Measurements from ENCODE around the gene JAZF1. TPM values are rescaled to one million over a fixed set of nuclear protein-coding genes. Genes with fewer than 3 reads are reported as not detected.

The JAZF1 gene
- total and polyA plus RNA-seq, 2 donors: 3.9 to 14.5 TPM

DNA sequence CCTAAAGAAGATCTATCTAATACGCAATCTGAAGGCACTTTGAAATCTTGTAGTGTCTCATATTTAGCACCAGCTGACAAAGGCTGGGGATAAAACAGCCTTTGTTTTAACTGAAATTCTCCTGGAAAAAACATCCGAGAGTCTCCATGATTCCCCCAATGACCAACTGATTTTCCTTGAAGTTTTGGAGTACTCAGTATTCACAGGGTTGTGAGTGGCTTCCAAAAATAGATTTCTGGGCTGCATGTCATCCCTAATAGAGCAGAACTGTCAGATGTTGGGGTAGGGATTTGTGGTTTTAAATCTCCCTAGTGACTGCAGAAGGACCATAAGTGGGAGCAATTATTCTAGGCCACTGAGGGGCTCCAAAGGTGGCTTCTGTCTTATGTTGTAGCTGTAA is 234.2 kb downstream of the JAZF1 start:
- Histone ChIP-seq H3K27me3 (ENCODE audit: control insufficient read depth in 2 of 2, insufficient read depth in 1 of 2, low read length in 1 of 2) (no peaks in the 10 kb centered on the region), H3K4me3 (ENCODE audit: low read length in 2 of 2) (no peak overlapping the region), H3K27ac (ENCODE audit: low read depth in 1 of 2, low read length in 1 of 2) (no peak overlapping the region), H3K4me1 (ENCODE audit: control insufficient read depth in 2 of 2, insufficient read depth in 2 of 2, low read length in 2 of 2) (no peaks in the 10 kb centered on the region), H3K9me3 (ENCODE audit: control insufficient read depth in 2 of 2, insufficient read depth in 1 of 2, low read length in 1 of 2) (no peaks in the 10 kb centered on the region), H3K36me3 (ENCODE audit: control insufficient read depth in 2 of 2, insufficient read depth in 2 of 2, low read length in 1 of 2) (no peaks in the 10 kb centered on the region)
- no peak for DNase-seq (ENCODE audit: low read depth in 6 of 9, low spot score in 9 of 9)
- 99% methylated on average over 2 of the region's 2 CpGs for WGBS

DNA sequence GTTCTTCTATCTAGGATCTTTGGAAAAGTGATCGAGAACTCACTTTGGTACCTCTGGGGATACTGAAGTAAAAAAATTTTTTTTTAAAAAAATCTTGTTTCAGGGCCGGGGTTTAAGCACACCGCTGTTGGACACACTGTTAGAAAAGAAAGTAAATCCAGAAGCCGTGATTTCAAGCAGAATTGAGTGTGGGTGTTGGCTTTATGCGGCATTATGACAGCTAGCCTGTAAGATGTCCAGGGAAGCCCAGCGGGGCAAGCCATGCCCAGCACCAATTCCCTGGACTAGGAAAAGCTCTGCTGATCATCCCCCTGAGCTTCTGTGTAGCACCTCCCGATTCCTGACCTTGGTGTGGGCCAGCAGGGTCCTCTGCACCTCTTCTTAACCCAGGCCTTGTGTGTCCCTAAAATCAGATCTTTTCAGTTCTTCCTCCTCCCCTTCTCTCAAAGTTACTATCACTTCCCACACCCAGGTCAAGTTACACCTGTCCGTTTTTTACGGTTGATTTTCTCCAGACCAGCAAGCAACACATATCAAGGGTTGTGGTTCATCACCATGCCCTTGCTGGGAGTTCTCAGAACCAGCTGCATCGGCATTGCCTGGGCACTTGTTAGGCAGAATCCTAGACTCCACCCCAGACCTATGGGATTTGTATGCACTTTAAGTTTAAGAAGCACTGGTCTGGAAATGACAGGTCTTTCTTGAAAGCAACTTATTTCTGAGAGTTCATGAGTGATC is 235.4 kb downstream of the JAZF1 start:
- no peak overlapping the region for H3K4me3 ChIP-seq (ENCODE audit: low read length in 2 of 2)
- H3K9me3 ChIP-seq (ENCODE audit: control insufficient read depth in 2 of 2, insufficient read depth in 1 of 2, low read length in 1 of 2): peaks cover 0 to 2% of the 10 kb centered on the region in 2 donors
- no peak overlapping the region for H3K27ac ChIP-seq (ENCODE audit: low read depth in 1 of 2, low read length in 1 of 2)
- 96% methylated on average over 10 of the region's 10 CpGs for WGBS
- no peaks in the 10 kb centered on the region for H3K27me3 ChIP-seq (ENCODE audit: control insufficient read depth in 2 of 2, insufficient read depth in 1 of 2, low read length in 1 of 2)
- H3K4me1 ChIP-seq (ENCODE audit: control insufficient read depth in 2 of 2, insufficient read depth in 2 of 2, low read length in 2 of 2): no peaks in the 10 kb centered on the region
- no peak for DNase-seq (ENCODE audit: low read depth in 6 of 9, low spot score in 9 of 9)
- H3K36me3 ChIP-seq (ENCODE audit: control insufficient read depth in 2 of 2, insufficient read depth in 2 of 2, low read length in 1 of 2): no peaks in the 10 kb centered on the region

DNA sequence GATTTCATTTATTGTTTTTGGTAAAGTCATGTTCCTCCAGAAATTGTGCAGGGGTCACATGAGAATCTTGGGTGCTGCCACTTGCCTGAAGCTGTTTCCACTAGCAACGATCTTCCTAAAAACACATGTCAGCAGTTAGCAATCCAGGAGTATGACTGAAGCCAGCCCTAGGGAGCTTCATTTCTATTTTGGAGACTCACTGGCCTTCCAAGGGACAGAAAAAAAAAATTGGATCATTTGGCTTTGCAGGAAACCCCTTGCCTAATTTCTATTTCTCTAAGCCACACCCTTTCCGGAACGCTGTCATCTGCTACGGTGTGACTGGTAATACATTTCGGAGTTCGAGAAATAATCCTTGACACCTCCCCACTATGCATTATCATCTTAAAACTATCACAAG is 236.0 kb downstream of the JAZF1 start:
- Histone ChIP-seq H3K27ac (ENCODE audit: low read depth in 1 of 2, low read length in 1 of 2) (no peak overlapping the region), H3K36me3 (ENCODE audit: control insufficient read depth in 2 of 2, insufficient read depth in 2 of 2, low read length in 1 of 2) (no peaks in the 10 kb centered on the region), H3K9me3 (ENCODE audit: control insufficient read depth in 2 of 2, insufficient read depth in 1 of 2, low read length in 1 of 2) (peaks cover 0 to 4% of the 10 kb centered on the region in 2 donors), H3K4me3 (ENCODE audit: low read length in 2 of 2) (no peak overlapping the region), H3K27me3 (ENCODE audit: control insufficient read depth in 2 of 2, insufficient read depth in 1 of 2, low read length in 1 of 2) (no peaks in the 10 kb centered on the region), H3K4me1 (ENCODE audit: control insufficient read depth in 2 of 2, insufficient read depth in 2 of 2, low read length in 2 of 2) (no peaks in the 10 kb centered on the region)
- no peak for DNase-seq (ENCODE audit: low read depth in 6 of 9, low spot score in 9 of 9)
- 94% methylated on average over 6 of the region's 6 CpGs for WGBS

DNA sequence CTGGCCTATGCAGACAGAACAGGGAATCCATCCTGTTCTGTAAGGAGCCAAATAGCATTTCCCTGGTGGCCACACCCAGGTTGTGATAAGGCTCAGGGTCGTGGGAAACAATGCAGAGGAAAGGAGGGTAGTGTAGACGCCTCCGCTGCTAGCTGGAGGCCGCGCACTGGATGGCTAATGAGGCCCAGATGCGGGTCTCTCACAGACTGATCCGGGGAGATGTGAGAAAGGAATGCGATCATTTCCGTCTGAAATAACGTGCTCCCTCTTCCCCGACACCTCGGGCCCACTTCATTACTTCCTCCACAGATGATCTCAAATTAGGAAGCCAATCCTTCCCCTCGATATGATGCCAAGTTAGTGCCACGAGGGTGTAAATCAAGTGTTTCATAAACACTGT is 237.4 kb downstream of the JAZF1 start:
- H3K27ac ChIP-seq (ENCODE audit: low read depth in 1 of 2, low read length in 1 of 2): no peak overlapping the region
- WGBS: 93% methylated on average over 14 of the region's 14 CpGs
- no peak overlapping the region for H3K4me3 ChIP-seq (ENCODE audit: low read length in 2 of 2)
- peaks cover 0 to 4% of the 10 kb centered on the region in 2 donors for H3K9me3 ChIP-seq (ENCODE audit: control insufficient read depth in 2 of 2, insufficient read depth in 1 of 2, low read length in 1 of 2)
- no peak for DNase-seq (ENCODE audit: low read depth in 6 of 9, low spot score in 9 of 9)
- H3K4me1 ChIP-seq (ENCODE audit: control insufficient read depth in 2 of 2, insufficient read depth in 2 of 2, low read length in 2 of 2): no peaks in the 10 kb centered on the region
- H3K36me3 ChIP-seq (ENCODE audit: control insufficient read depth in 2 of 2, insufficient read depth in 2 of 2, low read length in 1 of 2): no peaks in the 10 kb centered on the region
- no peaks in the 10 kb centered on the region for H3K27me3 ChIP-seq (ENCODE audit: control insufficient read depth in 2 of 2, insufficient read depth in 1 of 2, low read length in 1 of 2)

DNA sequence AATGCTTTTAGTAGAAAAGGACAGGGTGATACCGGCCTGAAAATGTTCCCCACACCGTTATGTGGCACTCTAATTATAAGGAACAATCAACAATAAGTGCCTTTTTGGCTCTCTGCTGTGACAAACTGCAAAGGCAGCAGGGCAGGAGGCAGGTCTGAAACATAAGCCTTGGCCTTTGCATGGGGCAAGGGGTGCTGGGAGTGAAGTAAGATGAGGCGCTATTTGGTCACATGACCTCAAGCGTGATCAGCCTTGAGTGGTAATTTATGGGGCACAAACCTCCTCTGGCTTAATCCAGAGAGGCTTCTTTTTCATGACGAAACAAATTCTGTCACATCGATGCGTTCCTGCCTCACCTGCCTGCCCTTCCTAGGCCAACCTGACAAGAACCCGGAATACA is 237.9 kb downstream of the JAZF1 start:
- H3K4me3 ChIP-seq (ENCODE audit: low read length in 2 of 2): no peak overlapping the region
- no peak overlapping the region for H3K27ac ChIP-seq (ENCODE audit: low read depth in 1 of 2, low read length in 1 of 2)
- H3K9me3 ChIP-seq (ENCODE audit: control insufficient read depth in 2 of 2, insufficient read depth in 1 of 2, low read length in 1 of 2): peaks cover 0 to 4% of the 10 kb centered on the region in 2 donors
- no peaks in the 10 kb centered on the region for H3K36me3 ChIP-seq (ENCODE audit: control insufficient read depth in 2 of 2, insufficient read depth in 2 of 2, low read length in 1 of 2)
- WGBS: 98% methylated on average over 8 of the region's 8 CpGs
- no peaks in the 10 kb centered on the region for H3K27me3 ChIP-seq (ENCODE audit: control insufficient read depth in 2 of 2, insufficient read depth in 1 of 2, low read length in 1 of 2)
- no peaks in the 10 kb centered on the region for H3K4me1 ChIP-seq (ENCODE audit: control insufficient read depth in 2 of 2, insufficient read depth in 2 of 2, low read length in 2 of 2)
- no peak for DNase-seq (ENCODE audit: low read depth in 6 of 9, low spot score in 9 of 9)

DNA sequence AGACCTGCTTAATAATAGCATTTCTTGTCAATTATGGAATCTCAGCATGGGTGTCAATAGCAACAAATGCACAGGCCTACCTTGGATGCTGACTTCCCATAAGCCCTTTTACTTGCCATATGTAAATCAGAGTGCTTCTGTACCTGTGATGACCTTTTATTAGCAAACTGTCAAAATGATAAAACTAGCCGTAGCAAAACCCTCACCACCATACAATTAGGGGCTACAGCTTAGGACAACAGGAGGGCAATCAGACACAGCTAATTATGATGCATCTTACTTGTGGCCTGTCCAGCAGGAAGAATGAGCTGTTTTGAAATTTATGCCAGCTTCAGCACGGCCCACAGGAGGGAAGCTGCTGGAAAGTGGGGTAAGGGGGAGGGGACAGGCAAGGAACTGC is 239.1 kb downstream of the JAZF1 start:
- WGBS: 96% methylated on average over 2 of the region's 2 CpGs

DNA sequence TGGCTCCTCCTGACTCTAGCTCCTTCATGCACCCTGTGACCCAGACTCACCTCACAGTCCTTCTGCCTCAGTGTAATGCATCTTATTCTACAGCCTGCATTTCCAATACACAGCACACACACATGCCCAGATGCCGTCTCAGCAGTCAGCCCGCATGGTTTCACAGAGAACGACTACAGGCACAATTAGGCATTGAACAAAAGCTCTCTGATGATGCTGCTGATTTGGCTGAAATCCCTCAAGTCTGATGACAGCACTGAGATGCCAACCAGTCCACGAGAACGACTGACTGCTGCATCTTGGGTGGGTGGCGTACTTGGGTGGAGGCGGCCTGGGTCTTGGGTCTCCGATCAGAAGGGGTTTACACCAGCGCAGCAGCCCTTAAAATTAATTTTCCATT is 240.3 kb downstream of the JAZF1 start:
- no peak overlapping the region for H3K27ac ChIP-seq (ENCODE audit: low read depth in 1 of 2, low read length in 1 of 2)
- no peak for DNase-seq (ENCODE audit: low read depth in 6 of 9, low spot score in 9 of 9)
- no peaks in the 10 kb centered on the region for H3K36me3 ChIP-seq (ENCODE audit: control insufficient read depth in 2 of 2, insufficient read depth in 2 of 2, low read length in 1 of 2)
- no peaks in the 10 kb centered on the region for H3K4me1 ChIP-seq (ENCODE audit: control insufficient read depth in 2 of 2, insufficient read depth in 2 of 2, low read length in 2 of 2)
- H3K4me3 ChIP-seq (ENCODE audit: low read length in 2 of 2): no peak overlapping the region
- H3K9me3 ChIP-seq (ENCODE audit: control insufficient read depth in 2 of 2, insufficient read depth in 1 of 2, low read length in 1 of 2): peaks cover 0 to 4% of the 10 kb centered on the region in 2 donors
- 93% methylated on average over 9 of the region's 9 CpGs for WGBS
- H3K27me3 ChIP-seq (ENCODE audit: control insufficient read depth in 2 of 2, insufficient read depth in 1 of 2, low read length in 1 of 2): no peaks in the 10 kb centered on the region

More for the DNA sequence above, 239.1 kb downstream of the JAZF1 start:
- Histone ChIP-seq H3K4me1 (ENCODE audit: control insufficient read depth in 2 of 2, insufficient read depth in 2 of 2, low read length in 2 of 2) (no peaks in the 10 kb centered on the region), H3K27ac (ENCODE audit: low read depth in 1 of 2, low read length in 1 of 2) (no peak overlapping the region), H3K27me3 (ENCODE audit: control insufficient read depth in 2 of 2, insufficient read depth in 1 of 2, low read length in 1 of 2) (no peaks in the 10 kb centered on the region), H3K4me3 (ENCODE audit: low read length in 2 of 2) (no peak overlapping the region), H3K36me3 (ENCODE audit: control insufficient read depth in 2 of 2, insufficient read depth in 2 of 2, low read length in 1 of 2) (no peaks in the 10 kb centered on the region), H3K9me3 (ENCODE audit: control insufficient read depth in 2 of 2, insufficient read depth in 1 of 2, low read length in 1 of 2) (peaks cover 0 to 4% of the 10 kb centered on the region in 2 donors)
- DNase-seq (ENCODE audit: low read depth in 6 of 9, low spot score in 9 of 9): no peak

DNA sequence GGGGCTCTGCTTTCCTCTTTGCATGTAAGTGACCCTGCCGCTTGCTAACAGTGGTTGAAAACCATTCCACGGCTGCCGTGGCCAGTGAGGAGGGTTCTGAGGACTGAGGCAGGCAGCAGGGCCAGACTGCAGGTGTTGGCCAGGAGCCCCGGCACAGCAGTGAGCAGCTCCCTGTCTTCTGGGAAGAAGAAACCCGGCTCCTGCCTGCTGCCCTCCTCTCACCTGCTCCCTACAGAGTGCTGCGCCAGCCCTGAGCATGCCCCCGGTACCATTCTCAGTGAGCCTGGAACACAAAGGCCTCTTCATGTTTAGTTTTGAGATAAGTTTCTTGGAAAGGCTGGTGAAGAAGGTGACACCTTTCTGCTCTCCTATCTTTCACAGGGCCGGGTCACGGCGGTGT is 240.7 kb downstream of the JAZF1 start:
- no peak overlapping the region for H3K4me3 ChIP-seq (ENCODE audit: low read length in 2 of 2)
- no peaks in the 10 kb centered on the region for H3K36me3 ChIP-seq (ENCODE audit: control insufficient read depth in 2 of 2, insufficient read depth in 2 of 2, low read length in 1 of 2)
- H3K4me1 ChIP-seq (ENCODE audit: control insufficient read depth in 2 of 2, insufficient read depth in 2 of 2, low read length in 2 of 2): no peaks in the 10 kb centered on the region
- DNase-seq (ENCODE audit: low read depth in 6 of 9, low spot score in 9 of 9): no peak
- H3K9me3 ChIP-seq (ENCODE audit: control insufficient read depth in 2 of 2, insufficient read depth in 1 of 2, low read length in 1 of 2): peaks cover 0 to 4% of the 10 kb centered on the region in 2 donors
- H3K27ac ChIP-seq (ENCODE audit: low read depth in 1 of 2, low read length in 1 of 2): no peak overlapping the region
- H3K27me3 ChIP-seq (ENCODE audit: control insufficient read depth in 2 of 2, insufficient read depth in 1 of 2, low read length in 1 of 2): no peaks in the 10 kb centered on the region
- WGBS: 99% methylated on average over 10 of the region's 10 CpGs

DNA sequence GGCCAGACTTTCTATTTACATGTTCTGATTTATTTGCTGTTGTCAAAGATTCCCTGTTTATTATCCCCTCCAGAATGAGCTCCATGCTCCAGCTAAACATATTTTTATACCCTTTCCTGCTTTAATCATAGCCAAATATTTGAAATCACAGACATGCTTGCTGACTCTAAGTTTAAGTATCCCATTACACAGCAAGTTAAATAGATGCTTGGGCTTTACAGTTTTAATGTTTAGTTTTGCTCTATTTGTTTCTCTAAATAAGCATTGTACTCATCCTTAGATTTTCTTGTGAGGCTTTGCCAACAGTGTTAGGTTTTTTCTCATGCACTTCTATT is 243.9 kb downstream of the JAZF1 start:
- no peak for DNase-seq (ENCODE audit: low read depth in 6 of 9, low spot score in 9 of 9)
- no peak overlapping the region for H3K4me3 ChIP-seq (ENCODE audit: low read length in 2 of 2)
- no peaks in the 10 kb centered on the region for H3K36me3 ChIP-seq (ENCODE audit: control insufficient read depth in 2 of 2, insufficient read depth in 2 of 2, low read length in 1 of 2)
- H3K9me3 ChIP-seq (ENCODE audit: control insufficient read depth in 2 of 2, insufficient read depth in 1 of 2, low read length in 1 of 2): peaks cover 0 to 4% of the 10 kb centered on the region in 2 donors
- H3K27me3 ChIP-seq (ENCODE audit: control insufficient read depth in 2 of 2, insufficient read depth in 1 of 2, low read length in 1 of 2): no peaks in the 10 kb centered on the region
- H3K27ac ChIP-seq (ENCODE audit: low read depth in 1 of 2, low read length in 1 of 2): no peak overlapping the region
- no peaks in the 10 kb centered on the region for H3K4me1 ChIP-seq (ENCODE audit: control insufficient read depth in 2 of 2, insufficient read depth in 2 of 2, low read length in 2 of 2)

Data from thymus (tissue), 11 donors.